HG03097 (cell line): Measurements from ENCODE around the gene SETD5.
A peak's percentile ranks its signal among the peaks of the same experiment; 100 is the strongest.

Experiments used
- ATAC-seq: cut with Tn5 transposase; IDR thresholded peaks from one replicate; pipeline ENCODE4 v1.9.1; 2021; ENCODE audit not compliant: unreplicated experiment, low FRiP score

The SETD5 gene

DNA sequence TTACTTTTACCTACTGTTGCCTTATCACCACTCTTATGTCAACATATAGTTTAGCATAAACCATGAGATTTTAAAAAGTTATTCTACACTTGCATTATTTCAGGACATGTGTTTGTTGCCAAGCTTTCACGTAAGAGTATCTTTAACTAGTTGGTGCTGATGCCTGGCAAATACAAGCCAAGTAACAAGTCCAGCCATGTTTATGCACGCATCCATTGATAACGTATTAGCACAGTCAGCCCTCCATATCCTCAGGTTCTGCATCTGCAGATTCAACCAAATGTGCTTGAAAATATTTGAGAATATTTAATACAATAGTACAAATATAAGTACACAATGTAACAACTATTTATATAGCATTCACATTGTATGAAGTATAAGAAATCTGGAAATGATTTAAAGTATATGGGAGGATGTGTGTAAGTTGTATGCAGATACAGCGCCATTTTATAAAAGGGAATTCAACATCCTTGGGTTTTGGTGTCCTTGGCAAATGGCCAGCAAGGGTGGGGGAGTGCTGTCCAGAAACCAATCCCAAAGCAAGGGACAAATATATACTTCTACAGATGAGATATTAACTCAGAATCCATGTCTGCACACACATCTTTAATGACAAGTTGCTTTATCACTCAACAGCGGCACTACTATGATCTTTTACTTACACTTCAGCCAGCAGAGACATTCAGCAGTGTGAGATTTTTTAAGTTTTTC is 8.7 kb upstream of the SETD5 start:
- ATAC-seq = no peak

DNA sequence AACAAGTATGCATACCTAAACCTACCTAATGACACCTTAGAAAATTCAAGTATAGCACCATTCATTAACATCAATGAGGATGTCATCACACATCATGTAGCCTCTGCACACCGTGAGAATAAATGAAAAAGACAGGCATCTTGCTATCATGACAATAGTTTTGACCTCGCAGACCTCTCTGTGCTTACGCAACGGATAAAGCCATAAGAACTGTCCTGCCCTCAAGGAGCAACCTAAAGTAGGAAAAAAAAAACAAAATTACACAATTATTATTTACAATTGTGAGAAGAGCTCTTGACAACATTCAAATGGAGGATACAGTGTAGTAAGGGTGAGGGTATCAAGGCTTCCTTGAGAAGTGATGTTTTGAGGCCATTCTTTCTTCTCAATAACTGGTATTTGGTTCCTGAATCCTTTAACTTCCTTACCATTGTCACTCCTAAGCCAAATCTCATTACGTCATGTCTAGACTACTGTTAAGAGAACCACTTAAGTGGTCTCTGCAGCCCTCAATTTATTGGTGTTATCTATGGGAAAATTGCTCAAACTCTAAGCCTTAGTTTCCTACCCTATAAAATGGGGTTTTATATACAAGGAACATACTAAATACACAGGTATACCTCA is 7.0 kb upstream of the SETD5 start:
- ATAC-seq = no peak

DNA sequence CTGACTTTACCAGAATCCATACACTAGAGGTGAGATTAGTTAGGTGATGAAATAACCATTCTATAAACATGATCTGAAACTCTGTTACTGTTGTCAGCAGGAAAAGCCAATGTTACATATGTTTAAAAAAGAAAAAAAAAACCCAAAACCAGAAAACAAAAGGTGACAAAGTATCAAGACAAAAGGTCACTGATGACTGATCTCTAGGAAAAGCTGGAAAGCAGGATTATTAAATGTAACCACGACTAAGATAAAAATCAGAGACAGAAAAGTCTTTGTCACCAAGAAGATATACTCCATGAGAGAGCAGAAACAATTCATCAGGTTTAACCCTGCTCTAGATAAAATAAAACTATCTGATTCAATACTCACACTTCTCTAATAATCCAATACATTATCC is 5.4 kb upstream of the SETD5 start:
- no peak for ATAC-seq

DNA sequence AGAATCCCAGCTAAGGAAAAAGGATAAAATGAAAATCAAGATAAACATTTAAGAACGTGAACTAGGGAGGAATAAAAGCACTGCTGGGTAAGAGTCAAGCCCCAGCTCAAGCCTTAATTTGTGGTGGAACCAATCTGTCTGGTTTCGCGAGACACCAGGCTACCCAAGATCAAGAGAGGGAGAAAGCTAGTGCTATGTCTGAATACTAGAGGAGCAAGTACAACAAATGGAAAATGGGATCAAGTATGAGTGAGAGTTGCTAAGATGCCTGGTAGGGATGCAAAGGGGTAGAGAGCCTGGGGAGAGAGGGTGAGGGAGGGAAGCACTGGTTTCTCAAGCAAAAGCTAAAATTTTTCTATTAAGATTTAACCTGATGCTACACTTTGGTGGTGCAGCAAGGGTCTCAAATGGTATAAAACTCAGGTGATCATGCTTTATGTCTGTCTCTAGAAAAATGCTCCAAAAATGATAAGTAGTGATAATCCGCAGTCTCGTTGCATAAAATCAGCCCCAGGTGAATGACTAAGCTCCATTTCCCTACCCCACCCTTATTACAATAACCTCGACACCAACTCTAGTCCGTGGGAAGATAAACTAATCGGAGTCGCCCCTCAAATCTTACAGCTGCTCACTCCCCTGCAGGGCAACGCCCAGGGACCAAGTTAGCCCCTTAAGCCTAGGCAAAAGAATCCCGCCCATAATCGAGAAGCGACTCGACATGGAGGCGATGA is 1.7 kb upstream of the SETD5 start:
- ATAC-seq = no peak

DNA sequence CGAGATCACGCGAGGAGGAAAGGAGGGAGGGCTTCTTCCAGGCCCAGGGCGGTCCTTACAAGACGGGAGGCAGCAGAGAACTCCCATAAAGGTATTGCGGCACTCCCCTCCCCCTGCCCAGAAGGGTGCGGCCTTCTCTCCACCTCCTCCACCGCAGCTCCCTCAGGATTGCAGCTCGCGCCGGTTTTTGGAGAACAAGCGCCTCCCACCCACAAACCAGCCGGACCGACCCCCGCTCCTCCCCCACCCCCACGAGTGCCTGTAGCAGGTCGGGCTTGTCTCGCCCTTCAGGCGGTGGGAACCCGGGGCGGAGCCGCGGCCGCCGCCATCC is 1.1 kb upstream of the SETD5 start:
- peak; percentile 18 for ATAC-seq

DNA sequence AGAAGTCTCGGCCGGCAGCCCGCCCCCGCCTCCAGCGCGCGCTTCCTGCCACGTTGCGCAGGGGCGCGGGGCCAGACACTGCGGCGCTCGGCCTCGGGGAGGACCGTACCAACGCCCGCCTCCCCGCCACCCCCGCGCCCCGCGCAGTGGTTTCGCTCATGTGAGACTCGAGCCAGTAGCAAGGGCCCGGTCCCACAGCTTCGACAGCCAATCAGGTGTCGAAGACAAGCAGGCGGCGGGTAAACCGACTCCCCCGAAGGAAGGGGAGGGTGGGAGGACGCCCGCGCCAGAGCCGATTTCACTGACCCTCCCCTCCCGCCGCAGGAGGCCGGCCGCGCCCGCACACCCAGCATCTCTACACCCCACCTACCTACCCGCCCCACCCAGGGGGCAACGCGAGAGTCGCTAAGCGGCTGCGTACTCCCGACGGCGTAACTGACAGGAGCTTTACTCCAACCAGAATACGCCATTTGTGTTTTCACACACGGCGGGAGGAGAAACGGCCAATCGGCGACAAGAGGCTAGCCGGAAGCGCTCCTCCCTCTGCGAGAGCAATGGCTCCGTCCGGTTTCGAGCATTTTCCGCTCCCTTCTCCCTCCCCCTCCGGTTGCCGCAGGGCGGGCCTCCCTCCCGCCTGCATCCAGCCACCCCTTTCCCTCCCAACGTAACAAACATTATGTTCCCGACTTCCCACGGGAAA is 633 bp upstream of the SETD5 start:
- ATAC-seq = peak; percentile 66

DNA sequence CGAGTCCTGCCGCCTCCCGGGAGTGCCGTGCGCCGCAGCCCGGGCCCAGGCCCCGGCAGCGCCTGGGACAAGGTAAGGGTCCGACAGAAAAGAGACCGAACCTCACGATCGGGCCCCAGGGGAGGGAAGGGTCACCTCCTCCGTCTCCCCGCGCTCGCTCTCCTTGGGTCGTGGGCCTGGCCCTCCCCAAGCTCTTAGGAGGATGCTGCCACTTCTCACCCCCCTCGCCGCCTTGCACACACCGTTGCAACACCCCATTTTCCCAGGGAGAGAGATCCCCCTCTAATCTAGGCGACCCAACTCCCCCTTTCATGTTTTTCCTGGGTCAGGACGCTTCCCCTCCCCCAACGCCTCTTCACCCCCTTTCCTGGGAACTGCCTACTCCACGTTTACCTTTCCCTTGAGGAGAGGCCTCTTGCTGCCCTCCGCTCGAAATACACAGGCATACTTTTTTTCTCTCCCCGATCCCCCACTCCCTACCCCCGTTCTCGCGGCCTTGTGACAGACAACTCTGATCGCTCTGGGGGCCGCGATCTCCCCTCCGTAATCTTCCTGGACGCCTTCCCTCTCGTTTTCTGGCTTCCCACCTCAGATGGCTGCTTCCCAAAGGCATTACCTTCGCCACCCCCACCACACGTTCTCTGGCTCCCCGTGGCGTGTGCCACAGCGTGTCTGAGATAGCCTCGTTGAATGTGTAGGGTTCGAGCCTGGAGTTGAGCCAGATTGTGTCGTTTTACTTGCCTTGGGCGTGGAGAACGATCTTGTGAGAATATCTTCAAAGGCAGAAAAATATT is 688 bp downstream of the SETD5 start:
- no peak for ATAC-seq

DNA sequence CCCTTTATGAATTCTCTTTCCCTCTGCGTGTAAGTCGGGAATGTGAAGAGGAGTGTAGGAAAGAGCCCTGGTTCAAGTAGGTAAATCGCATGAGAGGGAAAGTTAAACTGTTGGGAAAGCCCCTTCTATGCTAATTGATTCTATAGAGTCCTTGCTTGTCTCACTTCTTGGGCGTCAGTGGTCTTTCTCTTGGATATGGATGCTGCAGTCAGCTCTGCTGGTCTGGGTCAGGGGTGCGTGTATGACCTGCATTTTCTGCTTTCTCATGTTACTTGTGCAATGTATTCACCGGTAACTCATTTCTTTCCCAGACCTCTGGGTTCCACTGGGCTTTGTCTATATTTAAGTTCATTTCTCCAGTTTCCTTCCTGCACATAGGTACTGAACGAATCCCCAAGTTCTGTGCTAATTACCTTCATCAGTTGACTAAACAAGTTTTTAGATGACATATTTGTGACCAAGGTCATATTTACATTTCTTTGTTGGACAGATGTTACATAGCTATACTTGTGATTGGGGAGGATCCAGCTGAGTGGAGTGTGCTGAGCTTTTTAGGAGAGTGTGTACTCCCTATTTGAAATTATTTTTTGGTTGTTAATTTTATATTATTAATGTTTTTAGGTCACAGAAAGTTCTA is 1.4 kb downstream of the SETD5 start:
- ATAC-seq = no peak

DNA sequence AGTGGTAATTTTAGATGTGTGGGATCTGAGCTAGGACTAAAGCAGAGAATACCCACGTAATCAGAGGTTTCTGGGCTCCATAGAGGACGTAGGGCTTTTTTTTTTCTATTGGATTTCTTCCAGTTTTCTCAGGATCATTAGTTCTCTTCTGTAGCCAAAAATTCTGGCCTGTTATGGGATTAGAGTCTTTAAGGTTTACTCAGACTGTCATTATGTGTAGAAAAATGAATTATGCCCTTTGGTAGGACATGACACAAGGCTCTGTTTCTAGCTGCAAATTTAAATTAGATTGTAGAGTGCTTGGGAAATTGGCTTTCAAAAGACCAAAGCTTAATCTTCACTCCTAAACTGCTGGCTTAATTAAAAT is 1.9 kb downstream of the SETD5 start:
- no peak for ATAC-seq

DNA sequence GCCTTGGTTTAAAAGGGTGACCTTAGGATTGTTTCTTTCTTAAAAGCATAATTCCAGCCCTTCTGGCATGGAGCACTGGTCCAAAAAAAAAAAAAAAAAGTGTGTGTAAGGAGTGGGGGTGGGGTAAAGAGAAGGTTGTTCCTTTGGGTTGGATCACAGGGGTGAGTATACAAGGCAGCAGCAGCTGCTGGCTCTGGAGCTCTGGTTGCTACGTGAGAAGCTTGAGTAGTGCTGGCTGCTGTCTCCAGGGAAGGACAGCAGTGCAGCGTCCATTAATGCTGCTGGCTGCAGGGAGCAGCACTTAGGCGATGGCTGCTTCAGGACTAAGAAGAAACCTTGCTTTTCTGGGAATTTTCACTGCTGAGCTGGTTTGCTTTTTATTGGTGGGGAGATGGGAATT is 2.3 kb downstream of the SETD5 start:
- ATAC-seq = no peak

DNA sequence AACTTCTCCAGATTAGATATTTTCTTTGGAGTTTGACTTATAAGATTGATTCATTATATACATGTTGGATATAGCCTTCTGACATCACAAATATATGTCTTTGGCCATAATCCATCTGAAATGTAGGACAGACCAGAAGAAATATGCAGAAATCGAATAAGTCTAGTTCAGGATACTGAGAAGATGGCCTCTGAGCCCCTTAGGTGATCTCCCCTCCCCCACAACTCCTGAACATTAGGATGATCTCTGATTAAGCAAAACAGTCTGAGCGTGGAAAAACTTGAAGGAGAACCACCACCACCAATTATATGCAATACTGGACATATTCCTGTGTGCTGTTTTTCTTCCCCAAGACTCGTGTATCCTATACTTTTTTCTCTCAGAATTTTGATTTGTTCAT is 3.2 kb downstream of the SETD5 start:
- ATAC-seq = no peak

DNA sequence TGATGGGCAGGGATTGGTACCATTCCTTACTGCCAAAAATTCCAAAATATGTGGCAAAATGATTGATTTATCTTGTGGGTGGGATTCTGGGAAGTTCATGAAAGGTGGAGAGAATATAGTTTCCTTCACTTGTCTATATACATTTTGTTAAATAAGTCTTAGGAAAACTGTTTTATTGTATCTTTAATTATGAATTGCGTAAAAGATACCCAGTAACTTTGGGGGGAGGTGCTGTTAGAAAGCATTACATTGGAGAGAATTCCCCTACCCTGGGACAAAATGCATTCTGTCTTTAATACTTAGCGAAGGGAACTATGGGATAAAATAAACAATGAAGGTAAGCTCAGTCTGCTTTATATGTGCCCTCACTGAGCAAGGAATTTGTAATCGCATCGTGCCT is 4.6 kb downstream of the SETD5 start:
- ATAC-seq = no peak

DNA sequence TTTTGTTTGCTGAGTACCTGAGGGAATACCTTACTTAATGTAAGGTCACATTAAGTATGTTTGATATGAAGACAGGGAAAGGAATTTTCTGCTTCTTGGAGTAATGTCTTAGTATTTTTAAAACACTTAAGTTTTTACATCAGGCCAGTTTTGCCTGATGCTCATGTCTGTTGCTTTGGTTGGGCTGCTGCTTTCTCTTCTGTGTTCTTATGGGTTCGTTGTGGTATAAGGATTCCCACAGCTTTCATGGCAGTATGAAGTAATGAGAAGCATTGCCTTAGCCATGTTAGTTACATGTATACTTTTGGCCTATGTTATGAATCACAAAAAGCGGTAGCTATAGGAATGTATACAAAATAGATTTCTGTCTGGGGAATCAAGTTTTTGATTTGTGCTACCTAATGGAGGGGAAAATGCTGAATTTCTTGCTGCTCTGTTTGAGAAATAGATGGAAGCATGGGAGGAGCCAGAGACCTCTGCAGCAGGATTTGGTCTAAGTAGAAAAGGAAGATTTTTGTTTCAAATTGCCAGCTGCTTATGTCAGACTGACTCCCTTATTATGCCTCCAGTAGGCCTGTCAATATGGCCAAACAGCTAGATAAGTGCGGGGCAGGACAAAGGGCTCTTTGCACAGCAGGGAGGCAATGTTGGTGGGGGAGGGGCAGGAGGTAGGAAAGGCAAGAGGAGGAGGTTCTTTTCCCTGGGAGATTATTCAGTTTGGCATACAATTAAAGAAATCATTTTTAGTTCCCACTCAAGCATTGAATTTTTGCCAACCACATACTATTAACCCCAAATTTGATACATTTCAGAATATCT is 5.2 kb downstream of the SETD5 start:
- no peak for ATAC-seq

DNA sequence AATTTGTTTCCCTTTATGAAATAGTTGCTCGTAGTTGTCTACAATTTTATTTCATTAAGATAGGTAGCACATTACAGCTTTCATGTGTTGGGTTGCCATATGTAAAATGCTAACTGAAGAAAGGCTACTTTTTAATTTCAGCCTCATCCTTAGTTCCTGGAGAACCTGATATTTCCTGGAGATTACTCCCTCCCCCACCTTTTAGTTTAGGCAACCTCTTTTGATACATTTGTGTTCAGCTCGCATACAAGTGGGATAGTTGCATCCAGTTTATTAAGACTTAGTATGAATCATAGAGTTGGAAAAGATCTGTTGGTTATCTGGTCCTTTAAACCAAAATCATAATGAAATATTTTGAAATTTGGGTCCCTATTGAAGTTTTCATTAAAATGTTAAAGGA is 6.0 kb downstream of the SETD5 start:
- ATAC-seq = no peak

DNA sequence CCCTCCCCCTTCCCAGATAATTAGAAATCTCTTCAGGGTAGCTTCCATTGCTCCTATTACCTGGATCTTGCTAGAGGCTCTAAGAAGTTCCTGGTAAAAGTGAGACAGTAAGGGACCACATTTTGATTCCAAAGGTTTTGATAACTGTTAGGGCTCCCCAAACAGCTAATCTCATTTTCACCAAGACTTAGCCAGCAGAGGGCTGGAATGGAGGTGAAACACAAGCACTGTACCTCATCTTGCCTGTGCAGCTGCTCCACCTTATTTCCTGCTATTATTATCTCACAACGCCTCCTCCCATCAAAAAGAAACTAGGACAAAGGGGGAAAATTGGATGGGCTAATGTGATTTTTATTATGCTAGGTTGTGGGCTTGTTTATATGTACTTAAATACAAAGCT is 7.3 kb downstream of the SETD5 start:
- ATAC-seq = no peak

DNA sequence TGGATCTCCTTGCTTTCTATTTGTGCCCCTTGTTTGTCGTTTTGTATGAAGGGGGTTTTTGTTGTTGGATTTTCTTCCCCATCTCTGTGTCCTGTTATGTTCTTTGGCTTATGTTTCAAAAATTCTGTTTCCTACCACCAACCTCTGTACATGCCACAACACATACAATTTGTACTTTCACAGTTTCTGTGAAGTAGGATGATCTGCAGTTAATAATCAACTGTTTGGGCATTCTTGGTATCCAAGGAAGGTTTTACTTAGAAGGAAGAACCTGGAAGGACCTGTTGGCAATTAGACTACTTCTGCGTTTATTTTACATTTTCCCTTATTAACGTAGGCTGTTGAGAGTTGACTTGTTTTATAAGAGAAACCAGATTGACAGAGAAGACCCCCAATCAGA is 8.3 kb downstream of the SETD5 start:
- ATAC-seq = no peak

DNA sequence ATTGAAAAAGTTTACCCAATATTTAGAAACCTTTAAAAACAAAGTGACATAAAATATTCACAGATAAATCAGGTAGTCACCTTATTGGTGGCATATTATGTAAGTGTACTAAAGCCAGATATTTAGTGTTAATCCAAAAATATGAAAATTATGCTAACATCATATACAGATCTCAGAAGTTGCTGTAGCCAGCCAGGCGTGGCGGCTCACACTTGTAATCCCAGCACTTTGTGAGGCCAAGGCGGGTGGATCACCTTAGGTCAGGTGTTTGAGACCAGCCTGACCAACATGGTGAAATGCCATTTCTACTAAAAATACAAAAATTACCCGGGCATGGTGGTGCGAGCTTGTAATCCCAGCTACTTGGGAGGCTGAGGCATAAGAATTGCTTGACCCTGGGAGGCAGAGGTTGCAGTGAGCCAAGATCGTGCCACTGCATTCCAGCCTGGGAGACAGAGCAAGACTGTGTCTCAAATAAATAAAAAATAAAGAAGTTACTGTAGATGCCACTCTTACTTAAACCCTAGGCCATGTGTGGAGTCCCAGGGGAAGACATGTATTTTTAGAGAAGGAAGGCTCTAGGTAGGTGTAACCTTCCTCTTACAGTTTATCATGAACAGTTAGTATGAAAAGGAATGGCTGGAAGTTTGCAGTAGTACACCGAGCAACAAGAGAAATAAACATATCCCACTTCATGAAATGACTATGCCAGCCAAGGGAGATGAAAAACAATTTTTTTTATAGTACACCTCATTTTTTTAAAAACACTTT is 9.6 kb downstream of the SETD5 start:
- no peak for ATAC-seq

DNA sequence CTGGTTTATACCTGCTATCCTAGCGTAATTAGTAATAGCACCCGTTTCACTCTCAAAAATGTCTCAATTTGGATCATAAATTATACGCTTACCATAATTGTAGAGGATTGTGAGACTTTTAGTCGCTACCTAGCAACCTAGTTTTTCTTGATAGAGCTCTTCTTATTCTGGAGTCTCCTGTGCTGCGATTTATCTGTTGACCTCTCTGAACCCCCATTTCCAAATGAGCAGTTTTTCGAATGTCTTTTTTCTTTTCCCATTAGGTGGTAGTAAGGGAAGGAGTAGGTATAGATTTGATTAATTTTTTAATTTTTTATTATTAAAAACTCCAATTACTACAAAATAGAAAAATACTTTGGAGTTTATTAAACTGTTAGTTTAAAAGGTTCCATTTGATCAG is 10.6 kb downstream of the SETD5 start:
- ATAC-seq = no peak

DNA sequence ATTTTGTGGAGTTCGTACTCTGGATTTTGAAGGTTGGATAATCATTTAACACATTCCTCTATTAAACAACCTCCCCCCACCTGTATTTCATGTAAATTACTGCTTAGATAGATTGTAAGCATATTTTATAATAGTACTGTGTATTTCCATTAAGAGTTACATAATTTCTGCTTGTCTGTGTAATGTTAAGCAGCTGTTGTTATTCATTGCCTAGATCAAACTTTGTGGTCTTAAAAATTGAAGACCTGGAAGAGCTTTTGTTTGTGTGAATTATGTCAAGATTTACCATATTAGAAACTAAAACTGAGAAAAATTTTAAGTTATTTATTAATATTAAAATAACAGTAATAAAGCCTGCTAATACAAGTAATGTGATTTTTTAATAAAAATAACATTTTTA is 11.1 kb downstream of the SETD5 start:
- no peak for ATAC-seq
